NCI-H1694 (cell line): Measurements from ENCODE around the gene SLC17A3.

Source experiments
- DNase-seq: peaks from one replicate; lab custom pipeline; 2025; lab: John Stamatoyannopoulos, UW

The SLC17A3 gene

DNA sequence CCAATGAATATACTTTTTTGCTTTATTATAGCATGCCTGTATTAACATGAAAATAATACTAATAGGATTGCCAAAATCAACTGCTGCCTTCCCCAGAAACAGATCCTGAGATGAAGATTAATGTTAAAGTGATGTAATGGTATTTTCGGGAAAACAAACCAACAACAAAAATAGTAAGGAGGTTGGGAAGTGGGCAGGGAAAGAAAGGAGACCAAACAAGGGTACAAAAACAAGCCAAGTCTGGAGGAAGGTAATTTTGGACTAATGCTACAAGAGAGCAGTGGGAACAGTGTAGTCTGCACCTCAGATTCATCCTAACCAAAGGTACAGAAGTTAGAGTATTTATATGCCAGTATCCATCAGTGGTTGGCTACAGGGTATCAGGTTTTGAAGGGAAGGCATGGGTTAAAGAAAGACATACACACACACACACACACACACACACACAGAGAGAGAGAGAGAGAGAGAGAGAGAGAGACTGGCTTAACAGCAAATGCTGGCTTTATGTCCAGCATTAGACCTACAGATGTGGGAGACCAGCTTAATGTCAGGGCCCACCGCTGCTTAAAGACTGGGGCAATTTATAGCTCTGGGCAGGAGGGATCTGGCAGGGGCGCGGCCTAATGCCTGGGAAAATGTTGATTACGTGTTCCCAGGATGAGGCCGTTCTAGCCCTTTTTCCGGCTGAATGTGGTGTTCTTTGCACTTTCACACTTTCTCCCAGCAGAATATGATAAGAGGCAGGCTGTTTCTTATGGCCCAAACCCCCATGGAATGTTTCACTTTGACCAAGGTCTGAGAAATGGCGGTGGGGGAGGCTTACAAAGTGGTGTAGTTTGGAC lies 38.4 kb downstream of the SLC17A3 start:
- no peak for DNase-seq

GRCh38 chr6:25834950-25835349 lies 39.1 kb downstream of the SLC17A3 start:
- no peak for DNase-seq

GRCh38 chr6:25833136-25833535 lies 40.9 kb downstream of the SLC17A3 start:
- DNase-seq = no peak

- no peak for DNase-seq
Observed at GRCh38 chr6:25832670-25833069, 41.4 kb downstream of the SLC17A3 start.

- DNase-seq = no peak
Observed at GRCh38 chr6:25832307-25832662, 41.8 kb downstream of the SLC17A3 start.

- DNase-seq = no peak
Observed at GRCh38 chr6:25831532-25832306, 42.3 kb downstream of the SLC17A3 start, which contains the start of gene SLC17A1. SLC17A1 (minus strand) TSS chr6:25832052; CDS start chr6:25830557, 1,495 bp downstream.

- DNase-seq = no peak
Observed at GRCh38 chr6:25830458-25830857, 43.6 kb downstream of the SLC17A3 start.

DNA sequence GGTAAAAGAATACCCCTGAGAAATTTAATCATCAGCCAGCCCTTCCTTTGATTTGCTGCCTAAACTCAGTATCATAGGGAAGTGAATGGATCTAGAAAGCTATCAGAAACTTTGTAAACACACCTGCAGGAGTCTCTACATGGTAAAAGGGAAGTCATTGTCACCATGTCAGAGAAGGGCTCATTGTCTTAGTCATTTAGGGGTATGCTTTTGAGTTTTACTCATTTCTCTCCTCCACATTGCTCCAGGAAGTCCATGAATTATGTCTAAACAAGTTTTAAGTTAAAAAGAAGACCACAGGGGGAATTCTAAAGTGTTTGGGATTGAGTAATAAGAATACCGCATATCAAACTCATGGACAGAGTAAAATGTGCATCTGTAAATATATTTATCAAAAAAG lies 44.7 kb downstream of the SLC17A3 start:
- DNase-seq = no peak

DNA sequence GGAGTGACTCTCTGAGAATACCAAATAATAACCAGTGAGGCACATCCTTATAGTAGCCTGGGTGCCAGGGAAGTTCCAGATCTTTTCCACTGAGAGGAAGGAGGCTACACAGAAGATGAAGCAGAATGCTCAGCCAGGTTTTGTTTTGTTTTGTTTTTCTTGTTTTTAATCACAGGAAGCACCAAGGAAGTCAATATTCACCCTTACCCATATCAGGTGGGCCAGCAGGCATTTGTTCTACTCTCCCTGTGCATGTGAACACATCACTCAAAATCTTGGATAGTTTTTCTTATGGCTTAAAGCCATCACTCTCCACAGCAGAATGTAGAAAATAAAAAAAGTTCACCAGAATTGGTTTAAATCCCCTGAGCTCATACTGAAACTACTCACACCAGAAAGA lies 52.7 kb downstream of the SLC17A3 start:
- DNase-seq = no peak

DNA sequence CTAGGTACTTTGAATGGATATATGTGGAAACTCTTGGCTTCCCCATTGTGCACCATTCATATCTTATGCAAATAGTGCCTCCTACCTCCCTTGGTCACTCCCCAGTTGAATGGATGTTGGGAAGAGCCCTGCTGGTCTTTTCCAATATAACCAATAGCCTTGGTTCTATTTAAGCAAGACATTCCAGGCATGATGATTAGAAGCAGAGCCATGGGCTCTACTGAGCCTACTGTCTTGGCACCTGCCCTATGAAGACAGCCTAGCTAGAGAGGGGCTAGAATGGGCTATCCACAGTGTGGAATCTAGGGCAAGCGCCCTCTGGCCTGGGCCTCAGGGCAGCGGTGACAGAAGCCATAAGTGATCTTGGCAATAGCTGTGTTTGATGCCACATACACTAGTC lies 57.8 kb downstream of the SLC17A3 start:
- DNase-seq = no peak

- no peak for DNase-seq
Observed at GRCh38 chr6:25815194-25815593, 58.8 kb downstream of the SLC17A3 start.

- no peak for DNase-seq
Observed at GRCh38 chr6:25804804-25805203, 69.2 kb downstream of the SLC17A3 start.

GRCh38 chr6:25801436-25801835 lies 72.6 kb downstream of the SLC17A3 start:
- DNase-seq = no peak
